Bronchial epithelial cell (primary cell): ENCODE measurements around the gene EXOC6. TPM values are rescaled to one million over a fixed set of nuclear protein-coding genes. Genes with fewer than 3 reads are reported as not detected.

ENCODE experiments used
- DNase-seq: peaks from one replicate; pipeline ENCODE4 v3.0.0-alpha.2; 2010; ENCODE audit warnings: low read depth
- FAIRE-seq: peaks from 2 replicates; lab custom pipeline; 2011; peaks lifted over from hg19 to GRCh38; lab: Jason Lieb, UNC
- H3K27me3 ChIP-seq: 2 replicates; pipeline ENCODE4 v1.5.1; 2011; ENCODE audit warnings: low read length; ENCODE audit not compliant: control insufficient read depth, insufficient read depth
- H3K36me3 ChIP-seq: 2 replicates; pipeline ENCODE4 v1.5.1; 2011; ENCODE audit warnings: low read length; ENCODE audit not compliant: control insufficient read depth, insufficient read depth
- H3K4me3 ChIP-seq: 2 replicates; pipeline ENCODE4 v1.5.1; 2011; ENCODE audit warnings: mild to moderate bottlenecking, low read depth, low read length, control low read depth
- CTCF ChIP-seq: IDR thresholded peaks from 2 replicates; pipeline ENCODE4 v1.5.1; 2011; ENCODE audit warnings: mild to moderate bottlenecking, moderate library complexity, low read length, control low read depth, inconsistent platforms; ENCODE audit not compliant: insufficient read depth, severe bottlenecking
- total RNA-seq: library from RNA; depleted of rRNA; stranded (reverse); fragments of >200 nt; gene quantifications from 2 replicates; pipeline ENCODE4 v1.2.1, GENCODE V29; 2014

The EXOC6 gene
- total RNA-seq, 1 donor from 2014 or later: 12.4 TPM

GRCh38 chr10:93030409-93030808 is 182.1 kb downstream of the EXOC6 start:
- Histone ChIP-seq H3K4me3 (no peak overlapping the region), H3K36me3 (no peaks in the 10 kb centered on the region), H3K27me3 (no peaks in the 10 kb centered on the region)
- DNase-seq (peak; percentile 71), FAIRE-seq (no peak)
- TF ChIP-seq CTCF: no peak

GRCh38 chr10:93032105-93032808 is 183.9 kb downstream of the EXOC6 start:
- FAIRE-seq: no peak

GRCh38 chr10:93032809-93033137 is 184.5 kb downstream of the EXOC6 start:
- FAIRE-seq (no peak), DNase-seq (no peak)
- Histone ChIP-seq H3K4me3 (no peak overlapping the region), H3K27me3 (no peaks in the 10 kb centered on the region), H3K36me3 (no peaks in the 10 kb centered on the region)
- TF ChIP-seq CTCF: no peak

More at GRCh38 chr10:93032105-93032808, 183.9 kb downstream of the EXOC6 start:
- no peaks in the 10 kb centered on the region for H3K27me3 ChIP-seq
- TF ChIP-seq CTCF: no peak
- H3K4me3 ChIP-seq: no peak overlapping the region
- H3K36me3 ChIP-seq: no peaks in the 10 kb centered on the region
- no peak for DNase-seq

GRCh38 chr10:93034426-93034825 is 186.1 kb downstream of the EXOC6 start:
- Histone ChIP-seq H3K36me3 (no peaks in the 10 kb centered on the region), H3K27me3 (no peaks in the 10 kb centered on the region), H3K4me3 (no peak overlapping the region)
- no peak for DNase-seq
- FAIRE-seq: no peak
- no peak for TF ChIP-seq CTCF

- FAIRE-seq (no peak), DNase-seq (no peak)
- Histone ChIP-seq H3K36me3 (no peaks in the 10 kb centered on the region), H3K27me3 (no peaks in the 10 kb centered on the region), H3K4me3 (no peak overlapping the region)
- TF ChIP-seq CTCF: no peak
Observed at GRCh38 chr10:93039110-93039509, 190.8 kb downstream of the EXOC6 start.

GRCh38 chr10:93039721-93040120 is 191.4 kb downstream of the EXOC6 start:
- H3K4me3 ChIP-seq: no peak overlapping the region
- H3K36me3 ChIP-seq: no peaks in the 10 kb centered on the region
- TF ChIP-seq CTCF: peak; percentile 60
- DNase-seq (peak; percentile 42), FAIRE-seq (no peak)
- H3K27me3 ChIP-seq: no peaks in the 10 kb centered on the region
